Osteoblast (primary cell): ENCODE data around the gene DDX19B. TPM values are rescaled to one million over a fixed set of nuclear protein-coding genes. Genes with fewer than 3 reads are reported as not detected.
A peak's percentile ranks its signal among the peaks of the same experiment; 100 is the strongest.
"Not testable (repeated sequence)": the region's sequence is repeated elsewhere in the genome, so short reads cannot be mapped to it uniquely, and the experiment has no call there.

Experiments used
- DNase-seq: peaks from one replicate; pipeline ENCODE4 v3.0.0; 2011; ENCODE audit warnings: low spot score, mixed read lengths; ENCODE audit not compliant: insufficient read length; ENCODE audit errors: missing footprints
- H2AFZ ChIP-seq: 2 replicates; pipeline ENCODE4 v1.6.0; 2011; ENCODE audit warnings: mild to moderate bottlenecking, low read length
- H3K27ac ChIP-seq: 2 replicates; pipeline ENCODE4 v1.5.1; 2011; ENCODE audit warnings: mild to moderate bottlenecking, low read depth, low read length, moderate library complexity
- H3K27me3 ChIP-seq: 2 replicates; pipeline ENCODE4 v1.6.0; 2012; ENCODE audit warnings: mild to moderate bottlenecking, control low read depth, inconsistent platforms, low read length, moderate library complexity; ENCODE audit not compliant: insufficient read depth
- H3K36me3 ChIP-seq: 2 replicates; pipeline ENCODE4 v1.5.1; 2011; ENCODE audit warnings: mild to moderate bottlenecking, low read length, control low read depth, moderate library complexity; ENCODE audit not compliant: insufficient read depth
- H3K4me1 ChIP-seq: 2 replicates; pipeline ENCODE4 v1.5.1; 2011; ENCODE audit warnings: mild to moderate bottlenecking, low read length, control low read depth, moderate library complexity; ENCODE audit not compliant: insufficient read depth
- H3K4me2 ChIP-seq: 2 replicates; pipeline ENCODE4 v1.6.0; 2011; ENCODE audit warnings: mild to moderate bottlenecking, low read length; ENCODE audit not compliant: insufficient read depth
- H3K4me3 ChIP-seq: fragments of 200-600 bp; sonication (generic); 3 replicates; pipeline ENCODE4 v1.5.1; 2012; ENCODE audit warnings: mild to moderate bottlenecking, low read length, inconsistent platforms; ENCODE audit not compliant: insufficient read depth
- H3K79me2 ChIP-seq: 2 replicates; pipeline ENCODE4 v1.6.0; 2012; ENCODE audit warnings: mild to moderate bottlenecking, low read length, control low read depth, inconsistent platforms; ENCODE audit not compliant: insufficient read depth
- H3K9me3 ChIP-seq: 2 replicates; pipeline ENCODE4 v1.5.1; 2011; ENCODE audit warnings: low read depth, low read length, control low read depth
- H4K20me1 ChIP-seq: 2 replicates; pipeline ENCODE4 v1.6.0; 2012; ENCODE audit warnings: mild to moderate bottlenecking, low read length, control low read depth; ENCODE audit not compliant: insufficient read depth
- CTCF ChIP-seq: IDR thresholded peaks from 2 replicates; pipeline ENCODE4 v1.5.1; 2011; ENCODE audit warnings: mild to moderate bottlenecking, low read depth, low read length, moderate library complexity; ENCODE audit errors: extremely low read depth
- total RNA-seq: library from RNA; depleted of rRNA; stranded (reverse); fragments of >200 nt; gene quantifications from 2 replicates; pipeline ENCODE4 v1.2.3, GENCODE V29; 2012

The DDX19B gene
- total RNA-seq, 1 donor = 42.7 TPM

- TF ChIP-seq CTCF = no peak
- Histone ChIP-seq H4K20me1 (peaks cover 9% of the 10 kb centered on the region), H3K79me2 (peaks cover 4% of the 10 kb centered on the region), H2AFZ (no peak overlapping the region), H3K4me1 (no peaks in the 10 kb centered on the region), H3K4me2 (no peak overlapping the region), H3K9me3 (no peaks in the 10 kb centered on the region), H3K36me3 (peaks cover 84% of the 10 kb centered on the region), H3K4me3 (no peak overlapping the region), H3K27me3 (no peaks in the 10 kb centered on the region), H3K27ac (no peak overlapping the region)
- no peak for DNase-seq
These were observed 40.0 kb upstream of the DDX19B start for GRCh38 chr16:70258946-70259345.

GRCh38 chr16:70259903-70260302 lies 39.1 kb upstream of the DDX19B start:
- not testable (repeated sequence) for H2AFZ ChIP-seq, H3K79me2 ChIP-seq, DNase-seq, H3K4me2 ChIP-seq, H3K27ac ChIP-seq, H3K4me3 ChIP-seq, H3K27me3 ChIP-seq, H3K4me1 ChIP-seq, H3K9me3 ChIP-seq, H4K20me1 ChIP-seq
- peaks cover 86% of the 10 kb centered on the region for H3K36me3 ChIP-seq

- peaks cover 85% of the 10 kb centered on the region for H3K36me3 ChIP-seq
- peak; percentile 72 for TF ChIP-seq CTCF
- no peak overlapping the region for H2AFZ ChIP-seq
- H3K4me2 ChIP-seq = no peak overlapping the region
- peak; percentile 86 for DNase-seq
- no peak overlapping the region for H3K27ac ChIP-seq
- H3K27me3 ChIP-seq = no peaks in the 10 kb centered on the region
- peaks cover 9% of the 10 kb centered on the region for H4K20me1 ChIP-seq
- H3K9me3 ChIP-seq = no peaks in the 10 kb centered on the region
- peaks cover 7% of the 10 kb centered on the region for H3K79me2 ChIP-seq
- H3K4me3 ChIP-seq = no peak overlapping the region
- no peaks in the 10 kb centered on the region for H3K4me1 ChIP-seq
These were observed 31.5 kb upstream of the DDX19B start for GRCh38 chr16:70267516-70267915.

- H3K4me3 ChIP-seq, H4K20me1 ChIP-seq, H3K4me1 ChIP-seq, H3K79me2 ChIP-seq, H3K27ac ChIP-seq, H2AFZ ChIP-seq, H3K9me3 ChIP-seq, H3K27me3 ChIP-seq, H3K4me2 ChIP-seq, DNase-seq: not testable (repeated sequence)
- H3K36me3 ChIP-seq = peaks cover 88% of the 10 kb centered on the region
These were observed 31.1 kb upstream of the DDX19B start for GRCh38 chr16:70267922-70268321.

- H3K4me1 ChIP-seq = no peaks in the 10 kb centered on the region
- DNase-seq = no peak
- H4K20me1 ChIP-seq = peaks cover 9% of the 10 kb centered on the region
- no peak overlapping the region for H3K27ac ChIP-seq
- H3K27me3 ChIP-seq = no peaks in the 10 kb centered on the region
- no peak overlapping the region for H3K4me2 ChIP-seq
- no peaks in the 10 kb centered on the region for H3K9me3 ChIP-seq
- no peak for TF ChIP-seq CTCF
- H3K36me3 ChIP-seq = peaks cover 81% of the 10 kb centered on the region
- peaks cover 7% of the 10 kb centered on the region for H3K79me2 ChIP-seq
- H3K4me3 ChIP-seq = no peak overlapping the region
- no peak overlapping the region for H2AFZ ChIP-seq
These were observed 29.5 kb upstream of the DDX19B start for GRCh38 chr16:70269471-70269870.
